IMR-90 (cell line): ENCODE measurements around the gene SPATA18. TPM values are rescaled to one million over a fixed set of nuclear protein-coding genes. Genes with fewer than 3 reads are reported as not detected.

Experiments used
- ATAC-seq: fragments of 200-7000 bp; cut with Tn5 transposase; 2 replicates; pipeline ENCODE4 v1.9.1; 2020; ENCODE audit warnings: low read depth, mild to moderate bottlenecking, moderate library complexity
- BruUV-seq: library from RNA; stranded (reverse); fragments of 400-500 nt; replicated peaks from 2 replicates; lab custom pipeline; 2021; lab: Mats Ljungman, UMichigan
- CTCF ChIA-PET: fragments of 300-600 bp; formaldehyde crosslinking; extraction: SDS; loops from one replicate; lab custom pipeline; 2021; ENCODE audit warnings: antibody characterized with exemption; lab: Yijun Ruan, JAX
- POLR2A ChIA-PET: fragments of 300-600 bp; sonication (Branson Sonifier 250); formaldehyde crosslinking; loops from one replicate; lab custom pipeline; 2022; ENCODE audit warnings: antibody characterized with exemption; ENCODE audit not compliant: unreplicated experiment; lab: Charles Lee
- DNase-seq: peaks from one replicate; pipeline ENCODE4 v3.0.0; 2013
- H2AFZ ChIP-seq: replicated peaks from 2 replicates; pipeline ENCODE3; 2013; ENCODE audit warnings: low read length, mild to moderate bottlenecking; ENCODE audit not compliant: poor library complexity
- H2AK5ac ChIP-seq: 2 replicates; pipeline ENCODE4 v1.6.1; 2013; ENCODE audit warnings: low read depth, low read length, inconsistent platforms
- H2AK9ac ChIP-seq: replicated peaks from 2 replicates; pipeline ENCODE3; 2013; ENCODE audit warnings: mild to moderate bottlenecking, low read depth, low read length, moderate library complexity; ENCODE audit not compliant: poor library complexity
- H2BK120ac ChIP-seq: 2 replicates; pipeline ENCODE4 v1.6.1; 2013; ENCODE audit warnings: low read depth, low read length, inconsistent platforms
- H2BK15ac ChIP-seq: 3 replicates; pipeline ENCODE4 v1.6.1; 2013; ENCODE audit warnings: low read depth, low read length, inconsistent platforms
- H2BK20ac ChIP-seq: 2 replicates; pipeline ENCODE4 v1.6.1; 2013; ENCODE audit warnings: low read depth, mild to moderate bottlenecking, inconsistent platforms, low read length, moderate library complexity
- H2BK5ac ChIP-seq: 2 replicates; pipeline ENCODE4 v1.6.1; 2013; ENCODE audit warnings: mild to moderate bottlenecking, low read depth, low read length, inconsistent platforms; ENCODE audit not compliant: poor library complexity, severe bottlenecking
- H3K14ac ChIP-seq: replicated peaks from 2 replicates; pipeline ENCODE4 v1.6.1; 2013; ENCODE audit warnings: low read depth, low read length, inconsistent platforms
- H3K18ac ChIP-seq: 2 replicates; pipeline ENCODE4 v1.6.1; 2013; ENCODE audit warnings: low read depth, low read length, control low read depth
- H3K23ac ChIP-seq: 2 replicates; pipeline ENCODE4 v1.6.1; 2013; ENCODE audit warnings: low read depth, low read length, inconsistent platforms
- H3K27ac ChIP-seq: 2 replicates; pipeline ENCODE4 v1.5.1; 2013; ENCODE audit warnings: mild to moderate bottlenecking, control low read depth, low read length; ENCODE audit not compliant: insufficient read depth
- H3K27me3 ChIP-seq: 2 replicates; pipeline ENCODE4 v1.6.1; 2013; ENCODE audit warnings: low read length; ENCODE audit not compliant: control insufficient read depth, insufficient read depth
- H3K36me3 ChIP-seq: 2 replicates; pipeline ENCODE4 v1.6.1; 2013; ENCODE audit warnings: low read length, mixed read lengths; ENCODE audit not compliant: control insufficient read depth, insufficient read depth
- H3K4ac ChIP-seq: 2 replicates; pipeline ENCODE4 v1.6.1; 2013; ENCODE audit warnings: low read depth, low read length, inconsistent platforms
- H3K4me1 ChIP-seq: 2 replicates; pipeline ENCODE4 v1.6.1; 2013; ENCODE audit warnings: low read length, mixed read lengths; ENCODE audit not compliant: control insufficient read depth, insufficient read depth
- H3K4me2 ChIP-seq: 2 replicates; pipeline ENCODE4 v1.6.1; 2013; ENCODE audit warnings: low read depth, mild to moderate bottlenecking, control low read depth, low read length, moderate library complexity
- H3K4me3 ChIP-seq: 2 replicates; pipeline ENCODE4 v1.5.1; 2013; ENCODE audit warnings: low read depth, mild to moderate bottlenecking, control low read depth, low read length, moderate library complexity; ENCODE audit not compliant: insufficient read depth
- H3K56ac ChIP-seq: 2 replicates; pipeline ENCODE4 v1.6.1; 2013; ENCODE audit warnings: low read length, inconsistent platforms; ENCODE audit not compliant: insufficient read depth; ENCODE audit errors: extremely low read depth
- H3K79me1 ChIP-seq, 2 experiments: 2 replicates each; pipeline ENCODE4 v1.6.1; 2013; ENCODE audit warnings: low read length in 2 of 2, inconsistent platforms in 1 of 2, low read depth in 1 of 2
- H3K9ac ChIP-seq: 2 replicates; pipeline ENCODE4 v1.6.1; 2013; ENCODE audit warnings: low read depth, low read length, control low read depth
- H3K9me1 ChIP-seq: 2 replicates; pipeline ENCODE4 v1.6.1; 2013; ENCODE audit warnings: low read length, inconsistent platforms; ENCODE audit not compliant: insufficient read depth
- H3K9me3 ChIP-seq: 2 replicates; pipeline ENCODE4 v1.6.1; 2013; ENCODE audit warnings: low read length; ENCODE audit not compliant: control insufficient read depth, insufficient read depth
- H4K20me1 ChIP-seq: 2 replicates; pipeline ENCODE4 v1.6.1; 2013; ENCODE audit warnings: low read length, inconsistent platforms; ENCODE audit not compliant: insufficient read depth
- H4K5ac ChIP-seq: 2 replicates; pipeline ENCODE4 v1.6.1; 2013; ENCODE audit warnings: mild to moderate bottlenecking, low read depth, low read length, control low read depth
- H4K8ac ChIP-seq, 2 experiments: 2 replicates each; pipeline ENCODE4 v1.6.1; 2013; ENCODE audit warnings: low read depth in 2 of 2, low read length in 2 of 2, control low read depth in 1 of 2, inconsistent platforms in 1 of 2
- H4K91ac ChIP-seq: 2 replicates; pipeline ENCODE4 v1.6.1; 2013; ENCODE audit warnings: low read depth, low read length, inconsistent platforms; ENCODE audit not compliant: insufficient read depth
- BHLHE40 ChIP-seq: fragments of 150-350 bp; IDR thresholded peaks from 2 replicates; pipeline ENCODE4 v1.6.1; 2016; ENCODE audit warnings: mild to moderate bottlenecking, low read depth, low read length
- CEBPB ChIP-seq: IDR thresholded peaks from 2 replicates; pipeline ENCODE4 v1.6.1; 2012; ENCODE audit warnings: low read depth, low read length, improper control_type of control experiment
- CHD1 ChIP-seq: IDR thresholded peaks from 2 replicates; pipeline ENCODE4 v1.6.1; 2012; ENCODE audit warnings: low read depth, low read length, improper control_type of control experiment
- ELK1 ChIP-seq: fragments of 150-350 bp; IDR thresholded peaks from 2 replicates; pipeline ENCODE4 v1.6.1; 2016; ENCODE audit warnings: low read depth, mild to moderate bottlenecking, low read length, moderate library complexity, borderline replicate concordance
- FOS ChIP-seq: fragments of 150-350 bp; IDR thresholded peaks from 2 replicates; pipeline ENCODE4 v1.6.1; 2016; ENCODE audit warnings: low read depth, low read length
- MAFK ChIP-seq: IDR thresholded peaks from 2 replicates; pipeline ENCODE4 v1.6.1; 2012; ENCODE audit warnings: low read depth, low read length, improper control_type of control experiment
- MAZ ChIP-seq: IDR thresholded peaks from 2 replicates; pipeline ENCODE4 v1.6.1; 2012; ENCODE audit warnings: low read depth, mild to moderate bottlenecking, low read length, improper control_type of control experiment, moderate library complexity, borderline replicate concordance
- MXI1 ChIP-seq: IDR thresholded peaks from 2 replicates; pipeline ENCODE4 v1.6.1; 2012; ENCODE audit warnings: low read depth, mild to moderate bottlenecking, low read length, moderate library complexity, borderline replicate concordance
- NFE2L2 ChIP-seq: fragments of 150-350 bp; IDR thresholded peaks from 2 replicates; pipeline ENCODE4 v1.6.1; 2016; ENCODE audit warnings: low read depth, mild to moderate bottlenecking, low read length
- POLR2A ChIP-seq: IDR thresholded peaks from 2 replicates; pipeline ENCODE4 v1.6.1; 2012; ENCODE audit warnings: mild to moderate bottlenecking, low read depth, low read length
- RAD21 ChIP-seq: IDR thresholded peaks from 2 replicates; pipeline ENCODE4 v1.6.1; 2012; ENCODE audit warnings: low read length, improper control_type of control experiment
- RCOR1 ChIP-seq: IDR thresholded peaks from 2 replicates; pipeline ENCODE4 v1.6.1; 2012; ENCODE audit warnings: mild to moderate bottlenecking, low read length, improper control_type of control experiment; ENCODE audit not compliant: insufficient replicate concordance
- RFX5 ChIP-seq: IDR thresholded peaks from 2 replicates; pipeline ENCODE4 v1.8.0; 2012; ENCODE audit warnings: low read depth, mild to moderate bottlenecking, low read length, moderate library complexity
- SMC3 ChIP-seq: fragments of 150-350 bp; IDR thresholded peaks from 2 replicates; pipeline ENCODE4 v1.6.1; 2016; ENCODE audit warnings: low read depth, mild to moderate bottlenecking, antibody characterized with exemption, low read length, moderate library complexity
- USF2 ChIP-seq: fragments of 150-350 bp; IDR thresholded peaks from 2 replicates; pipeline ENCODE4 v1.6.1; 2017; ENCODE audit warnings: mild to moderate bottlenecking, antibody characterized with exemption, low read length, low read depth
- WGBS, 2 experiments: methylation state at CpG; one replicate each; pipeline versions ENCODE4 v1.1.5 to v1.1.7; 2013; ENCODE audit warnings: missing lambda C conversion rate in 2 of 2; ENCODE audit not compliant: insufficient read length in 1 of 2; ENCODE audit errors: extremely low coverage in 2 of 2; 5-methylcytosine and 5-hydroxymethylcytosine counted together
- dilution Hi-C: fragments of 300-500 bp; cut with HindIII; formaldehyde crosslinking; loops from one replicate; pipeline ENCODE4 v1.14.3; 2018; ENCODE audit warnings: low sequenced_read_pairs; ENCODE audit not compliant: unreplicated experiment
- in situ Hi-C: fragments of 300-500 bp; cut with MboI; formaldehyde crosslinking; loops from 3 replicates; pipeline ENCODE4 v1.14.3; 2019; ENCODE audit warnings: low sequenced_read_pairs, inconsistent platforms, mixed read lengths
- intact Hi-C: fragments of 100-400 bp; cut with micrococcal nuclease; formaldehyde crosslinking; loops from 2 replicates; pipeline ENCODE4 v1.10.0; 2022
- polyA plus RNA-seq, 3 experiments: library from polyadenylated mRNA; depleted of rRNA; stranded (reverse); fragments of >200 nt; gene quantifications; 2 replicates each; pipeline ENCODE4 v1.2.3, GENCODE V29; 2012; ENCODE audit warnings: low replicate concordance in 1 of 3
- total RNA-seq: library from RNA; depleted of rRNA; stranded (reverse); fragments of >200 nt; gene quantifications from 2 replicates; pipeline ENCODE4 v1.2.3, GENCODE V29; 2012

The SPATA18 gene
- total and polyA plus RNA-seq, 2 of the 4 experiments (the other 2 are of a cell fraction) = 3.0 to 4.7 TPM

GRCh38 chr4:52017814-52018213, 33.3 kb upstream of the SPATA18 start:
- Histone ChIP-seq H2BK120ac (no peak overlapping the region), H2AK9ac (no peak overlapping the region), H3K9me3 (no peaks in the 10 kb centered on the region), H3K27me3 (no peaks in the 10 kb centered on the region), H2BK15ac (no peak overlapping the region), H2AK5ac (no peak overlapping the region), H2BK20ac (no peak overlapping the region), H3K9ac (no peak overlapping the region), H3K56ac (no peak overlapping the region), H4K91ac (no peak overlapping the region), H3K79me1 (no peaks in the 10 kb centered on the region), H2BK5ac (no peak overlapping the region), H4K8ac (no peak overlapping the region), H3K27ac (no peak overlapping the region), H3K36me3 (peaks cover 8% of the 10 kb centered on the region; the same call in 1 of the 2 replicates), H3K23ac (no peak overlapping the region), H4K5ac (no peak overlapping the region), H2AFZ (no peak overlapping the region), H4K20me1 (no peaks in the 10 kb centered on the region), H3K9me1 (peaks cover 2% of the 10 kb centered on the region; the same call in 1 of the 2 replicates), H3K4me2 (no peak overlapping the region), H3K4me3 (no peak overlapping the region), H3K18ac (no peak overlapping the region), H3K4me1 (peaks cover 2% of the 10 kb centered on the region), H3K4ac (no peak overlapping the region), H3K14ac (no peak overlapping the region)
- no peak for TF ChIP-seq RAD21
- TF ChIP-seq RFX5 = no peak
- no peak for TF ChIP-seq CHD1
- no peak for TF ChIP-seq SMC3
- TF ChIP-seq FOS = no peak
- TF ChIP-seq USF2 = no peak
- TF ChIP-seq POLR2A = no peak
- TF ChIP-seq MXI1 = no peak
- no peak for TF ChIP-seq ELK1
- TF ChIP-seq NFE2L2 = no peak
- no peak for TF ChIP-seq RCOR1
- no peak for TF ChIP-seq BHLHE40
- TF ChIP-seq CEBPB = no peak
- TF ChIP-seq MAZ = no peak
- TF ChIP-seq MAFK = no peak
- no CpG with 5 or more reads among the region's 1 CpG for WGBS, 2 experiments
- dilution Hi-C loops (no loop called here), intact Hi-C loops (loop anchor here (10.0 kb wide), 1 partner anchor 63 kb away; no protein-coding TSS in a partner anchor), in situ Hi-C loops (no loop called here)
- no peak for ATAC-seq
- no TSS peak for BruUV-seq
- DNase-seq = no peak
- CTCF ChIA-PET = interaction anchor here (0.8 kb wide), 1 partner anchor 19 kb away, joined by 3 read pairs; no protein-coding TSS in a partner anchor
- POLR2A ChIA-PET = no interaction called here
